HAP-1 (cell line): ENCODE measurements around the gene EPYC.

ENCODE experiments used
- DNase-seq, 2 experiments: peaks; one replicate each; pipeline ENCODE4 v3.0.0-alpha.2; 2016 to 2020; ENCODE audit warnings: low spot score in 2 of 2
- H3K27me3 ChIP-seq: fragments of 250-450 bp; sonication (Bioruptor Pico); 2 replicates; pipeline ENCODE4 v1.5.1; 2020; ENCODE audit warnings: low read depth, mild to moderate bottlenecking, moderate library complexity
- H3K36me3 ChIP-seq: fragments of 250-450 bp; sonication (Bioruptor Pico); replicated peaks from 2 replicates; pipeline ENCODE4 v1.5.1; 2020; ENCODE audit warnings: mild to moderate bottlenecking
- H3K4me1 ChIP-seq: fragments of 250-450 bp; sonication (Bioruptor Pico); 2 replicates; pipeline ENCODE4 v1.5.1; 2020; ENCODE audit warnings: mild to moderate bottlenecking
- H3K4me3 ChIP-seq: fragments of 250-450 bp; sonication (Bioruptor Pico); 2 replicates; pipeline ENCODE4 v1.5.1; 2020; ENCODE audit warnings: mild to moderate bottlenecking, moderate library complexity
- H3K9me3 ChIP-seq: fragments of 250-450 bp; sonication (Bioruptor Pico); 2 replicates; pipeline ENCODE4 v1.5.1; 2020; ENCODE audit warnings: mild to moderate bottlenecking, moderate library complexity
- in situ Hi-C: fragments of 300-500 bp; cut with MboI; formaldehyde crosslinking; loops from 3 replicates; pipeline ENCODE4 v1.14.3; 2020; ENCODE audit warnings: low sequenced_read_pairs, inconsistent platforms, mixed read lengths

The EPYC gene

GRCh38 chr12:90982170-90982569 lies 22.6 kb downstream of the EPYC start:
- no peak for DNase-seq
- no peaks in the 10 kb centered on the region for H3K27me3 ChIP-seq
- in situ Hi-C loops: no loop called here
- no peaks in the 10 kb centered on the region for H3K9me3 ChIP-seq
- no peaks in the 10 kb centered on the region for H3K4me1 ChIP-seq
- H3K4me3 ChIP-seq: no peak overlapping the region
- no peaks in the 10 kb centered on the region for H3K36me3 ChIP-seq

DNA sequence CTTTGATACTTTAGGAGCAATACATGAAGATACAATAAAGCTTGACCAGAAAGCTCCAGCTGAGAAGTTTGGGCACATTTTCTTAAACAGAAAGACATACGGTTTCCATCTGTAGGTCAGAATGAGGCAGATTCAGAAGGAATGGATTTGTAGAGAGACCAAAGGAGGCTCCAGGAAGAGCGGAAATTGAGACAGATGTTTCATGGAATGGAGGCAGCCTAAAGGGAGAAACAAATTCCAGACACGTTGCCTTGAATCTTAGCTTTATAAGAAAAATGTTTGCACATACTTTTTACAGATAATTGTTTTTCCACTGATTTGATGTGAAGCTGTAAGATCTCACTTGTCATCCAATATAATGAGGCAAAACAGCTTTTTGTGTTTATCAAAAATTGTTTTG lies 24.8 kb downstream of the EPYC start:
- H3K4me3 ChIP-seq: no peak overlapping the region
- no peak for DNase-seq
- in situ Hi-C loops: no loop called here
- no peaks in the 10 kb centered on the region for H3K9me3 ChIP-seq
- H3K27me3 ChIP-seq: no peaks in the 10 kb centered on the region
- H3K4me1 ChIP-seq: no peaks in the 10 kb centered on the region
- H3K36me3 ChIP-seq: no peaks in the 10 kb centered on the region

- in situ Hi-C loops: no loop called here
- no peak for DNase-seq
- H3K27me3 ChIP-seq: no peaks in the 10 kb centered on the region
- H3K9me3 ChIP-seq: no peaks in the 10 kb centered on the region
- no peaks in the 10 kb centered on the region for H3K36me3 ChIP-seq
- H3K4me1 ChIP-seq: no peaks in the 10 kb centered on the region
- H3K4me3 ChIP-seq: no peak overlapping the region
These were observed 25.8 kb downstream of the EPYC start for GRCh38 chr12:90979019-90979418.

DNA sequence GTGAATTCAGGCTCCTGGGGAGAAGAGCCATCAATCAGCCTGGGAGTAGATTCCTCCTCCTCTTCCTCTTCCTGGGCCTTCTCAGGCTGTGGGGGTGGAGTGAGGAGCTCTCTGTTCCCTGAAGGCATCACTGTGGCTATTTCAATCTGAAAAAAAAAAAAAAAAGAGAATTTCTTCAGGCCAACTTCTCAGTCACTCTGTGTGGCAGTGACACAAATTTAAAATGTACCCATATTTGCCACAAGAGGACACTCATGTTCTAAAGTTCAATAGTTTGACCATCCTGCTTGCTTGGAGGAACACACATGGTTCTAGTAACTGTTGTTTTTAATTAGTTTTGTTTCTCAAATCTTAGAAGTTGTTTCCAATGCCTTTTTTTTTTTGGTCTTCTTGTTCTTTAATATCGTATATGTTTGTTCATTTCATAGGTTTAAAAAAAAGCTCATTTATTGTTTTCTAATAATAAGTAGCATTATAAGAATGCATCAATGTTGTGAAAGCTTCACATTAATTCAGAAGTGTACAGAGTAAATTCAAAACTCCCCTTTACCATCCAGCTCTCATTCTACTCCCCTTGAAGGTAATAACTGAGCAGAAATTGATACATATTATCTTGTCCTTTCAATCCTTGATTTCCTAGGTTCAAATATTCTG lies 26.5 kb downstream of the EPYC start:
- Histone ChIP-seq H3K4me3 (no peak overlapping the region), H3K36me3 (no peaks in the 10 kb centered on the region), H3K27me3 (no peaks in the 10 kb centered on the region), H3K9me3 (no peaks in the 10 kb centered on the region), H3K4me1 (no peaks in the 10 kb centered on the region)
- in situ Hi-C loops: no loop called here
- peak in 1 of 2 experiments; percentile 27 for DNase-seq

DNA sequence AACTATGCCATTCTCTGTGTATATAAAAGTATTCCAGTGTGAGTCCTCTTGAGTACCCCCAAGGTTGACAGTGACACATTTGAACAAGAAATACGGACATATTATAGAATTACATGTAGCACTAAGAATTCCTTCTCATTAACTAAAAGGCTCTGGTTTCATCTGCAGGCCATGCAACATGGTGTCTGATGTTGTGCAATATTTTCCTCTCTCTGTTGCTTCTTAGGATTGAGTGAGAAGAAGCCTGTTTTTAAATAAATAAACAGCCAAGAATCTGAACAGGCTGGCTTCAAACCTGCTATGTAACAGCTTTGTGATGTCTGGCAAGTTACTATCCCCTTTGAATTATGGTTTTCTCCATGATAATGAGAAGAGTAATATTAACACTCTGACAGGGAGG lies 27.5 kb downstream of the EPYC start:
- in situ Hi-C loops: no loop called here
- H3K4me1 ChIP-seq: no peaks in the 10 kb centered on the region
- no peaks in the 10 kb centered on the region for H3K9me3 ChIP-seq
- H3K27me3 ChIP-seq: no peaks in the 10 kb centered on the region
- DNase-seq: no peak
- no peak overlapping the region for H3K4me3 ChIP-seq
- no peaks in the 10 kb centered on the region for H3K36me3 ChIP-seq

DNA sequence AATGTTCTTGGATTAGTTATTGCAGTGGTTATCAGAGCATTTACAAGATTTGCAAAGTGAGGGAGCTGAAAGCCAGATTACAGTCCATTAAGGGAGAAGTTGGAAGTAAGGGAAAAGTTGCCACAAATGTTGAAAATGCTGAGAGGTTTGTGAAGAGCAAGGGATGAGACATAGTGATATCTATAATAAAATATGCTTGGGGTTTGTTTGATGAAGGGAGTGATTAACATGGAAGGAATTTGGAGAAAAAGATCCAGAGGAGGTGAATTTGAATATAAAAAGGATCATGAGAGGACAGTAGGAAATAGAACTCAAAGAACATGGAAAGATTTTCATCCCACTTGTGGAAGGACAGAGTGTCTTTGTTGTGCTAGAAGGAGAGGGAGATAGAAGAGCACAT lies 30.5 kb downstream of the EPYC start:
- Histone ChIP-seq H3K36me3 (no peaks in the 10 kb centered on the region), H3K9me3 (no peaks in the 10 kb centered on the region), H3K27me3 (no peaks in the 10 kb centered on the region), H3K4me3 (no peak overlapping the region), H3K4me1 (no peaks in the 10 kb centered on the region)
- no peak for DNase-seq
- in situ Hi-C loops: no loop called here

DNA sequence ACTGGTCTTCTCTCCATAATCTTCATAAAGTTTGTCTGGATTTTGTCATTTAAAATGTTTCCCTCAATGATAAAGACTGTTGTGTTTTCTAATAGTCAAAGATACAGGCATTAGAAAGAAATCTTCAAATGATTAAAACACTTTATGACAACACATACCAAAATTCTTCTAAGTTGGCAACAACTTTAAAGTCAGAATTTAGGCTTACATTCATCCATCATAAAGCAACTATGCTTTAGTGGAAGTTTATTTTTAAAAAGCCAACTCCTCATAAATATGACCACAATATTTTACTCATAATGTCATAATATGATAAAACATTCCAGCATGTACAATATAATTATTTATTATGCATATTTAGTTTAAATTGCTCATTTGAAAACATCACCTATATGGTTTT lies 32.5 kb downstream of the EPYC start:
- H3K27me3 ChIP-seq: no peaks in the 10 kb centered on the region
- in situ Hi-C loops: no loop called here
- no peaks in the 10 kb centered on the region for H3K36me3 ChIP-seq
- H3K9me3 ChIP-seq: no peaks in the 10 kb centered on the region
- no peak for DNase-seq
- no peak overlapping the region for H3K4me3 ChIP-seq
- H3K4me1 ChIP-seq: no peaks in the 10 kb centered on the region

DNA sequence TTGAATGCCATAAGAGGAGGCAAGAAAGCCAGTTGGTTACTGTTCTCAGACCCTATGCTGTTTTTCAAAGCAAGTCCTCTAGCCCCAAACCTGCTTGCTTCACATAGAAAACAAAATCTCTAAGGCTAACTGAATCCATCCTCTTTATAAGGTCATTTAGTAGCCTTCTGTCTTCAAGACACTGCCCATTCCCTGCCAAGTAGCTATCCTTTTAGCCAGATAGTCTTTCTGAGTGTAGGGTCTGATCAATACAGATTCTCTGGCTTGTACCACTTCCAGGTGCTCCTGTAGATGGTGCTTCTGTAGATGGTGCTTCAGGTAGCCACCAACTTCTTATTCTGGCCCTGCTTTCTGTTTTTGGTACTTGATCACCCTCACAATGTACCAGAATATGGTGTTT lies 33.9 kb downstream of the EPYC start:
- in situ Hi-C loops: no loop called here
- no peaks in the 10 kb centered on the region for H3K4me1 ChIP-seq
- DNase-seq: no peak
- H3K36me3 ChIP-seq: no peaks in the 10 kb centered on the region
- no peaks in the 10 kb centered on the region for H3K9me3 ChIP-seq
- no peaks in the 10 kb centered on the region for H3K27me3 ChIP-seq
- H3K4me3 ChIP-seq: no peak overlapping the region

DNA sequence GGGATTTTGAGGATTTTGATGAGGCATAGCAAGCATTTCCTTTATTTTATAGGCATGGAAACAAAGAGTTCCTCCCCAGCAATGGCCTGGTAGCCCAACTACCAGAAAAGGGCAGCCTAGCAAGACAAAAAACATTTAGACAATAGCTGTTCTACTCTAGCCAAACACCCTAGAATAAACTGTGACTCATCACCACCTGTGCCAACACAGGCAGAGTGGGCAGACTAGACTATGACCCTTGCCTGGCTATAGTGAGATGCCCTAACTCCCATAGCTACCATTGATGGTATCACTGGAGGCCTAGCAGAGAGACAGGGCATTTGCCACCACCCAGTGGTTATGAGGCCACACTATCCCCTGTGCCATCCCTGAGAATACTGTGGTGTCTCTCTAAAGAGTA lies 34.3 kb downstream of the EPYC start:
- DNase-seq: no peak
- Histone ChIP-seq H3K4me1 (no peaks in the 10 kb centered on the region), H3K36me3 (no peaks in the 10 kb centered on the region), H3K4me3 (no peak overlapping the region), H3K9me3 (no peaks in the 10 kb centered on the region), H3K27me3 (no peaks in the 10 kb centered on the region)
- in situ Hi-C loops: no loop called here

DNA sequence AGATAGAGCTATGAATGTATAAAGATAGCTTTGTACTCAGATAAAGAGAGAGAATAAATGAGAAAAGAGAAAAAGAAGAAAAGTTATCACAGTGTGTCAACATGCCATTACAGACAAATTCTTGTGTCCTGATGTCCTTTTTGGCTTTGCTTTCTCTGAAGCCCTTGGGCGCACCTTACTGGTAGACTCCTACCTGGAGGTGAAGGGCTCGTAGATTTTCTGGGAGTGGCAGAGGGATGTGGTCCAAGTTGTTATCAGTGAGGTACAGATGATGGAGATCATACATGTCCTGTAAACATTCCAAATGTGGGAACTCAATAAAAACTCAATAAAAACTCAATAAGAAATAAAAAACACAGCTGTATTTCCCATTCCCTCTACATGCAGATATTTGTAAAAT lies 34.9 kb downstream of the EPYC start:
- no peaks in the 10 kb centered on the region for H3K4me1 ChIP-seq
- DNase-seq: no peak
- no peaks in the 10 kb centered on the region for H3K27me3 ChIP-seq
- H3K9me3 ChIP-seq: no peaks in the 10 kb centered on the region
- in situ Hi-C loops: no loop called here
- no peak overlapping the region for H3K4me3 ChIP-seq
- H3K36me3 ChIP-seq: no peaks in the 10 kb centered on the region

DNA sequence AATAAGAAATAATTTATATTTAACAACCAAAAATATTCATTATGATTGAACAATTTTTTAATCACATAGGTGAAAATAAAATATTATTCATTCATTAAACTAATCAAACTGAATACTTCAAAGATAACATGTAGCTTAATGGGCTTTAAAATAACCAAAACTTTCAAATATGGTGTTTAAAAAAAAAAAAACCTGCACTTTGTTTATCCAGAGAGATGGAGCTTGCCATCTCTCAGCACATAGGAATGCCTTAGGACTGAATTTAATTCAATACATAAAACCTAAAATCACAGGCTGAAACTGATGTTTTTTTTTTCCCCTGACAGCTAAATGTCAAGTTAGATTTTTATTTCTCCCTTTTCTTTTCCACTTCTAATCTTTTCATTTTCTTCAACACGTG lies 35.4 kb downstream of the EPYC start:
- in situ Hi-C loops: no loop called here
- no peaks in the 10 kb centered on the region for H3K36me3 ChIP-seq
- no peaks in the 10 kb centered on the region for H3K4me1 ChIP-seq
- DNase-seq: no peak
- no peak overlapping the region for H3K4me3 ChIP-seq
- H3K9me3 ChIP-seq: no peaks in the 10 kb centered on the region
- H3K27me3 ChIP-seq: no peaks in the 10 kb centered on the region

GRCh38 chr12:90965204-90965603 lies 39.6 kb downstream of the EPYC start:
- Histone ChIP-seq H3K9me3 (no peaks in the 10 kb centered on the region), H3K4me1 (no peaks in the 10 kb centered on the region), H3K36me3 (no peaks in the 10 kb centered on the region), H3K27me3 (no peaks in the 10 kb centered on the region), H3K4me3 (no peak overlapping the region)
- no peak for DNase-seq
- in situ Hi-C loops: no loop called here

DNA sequence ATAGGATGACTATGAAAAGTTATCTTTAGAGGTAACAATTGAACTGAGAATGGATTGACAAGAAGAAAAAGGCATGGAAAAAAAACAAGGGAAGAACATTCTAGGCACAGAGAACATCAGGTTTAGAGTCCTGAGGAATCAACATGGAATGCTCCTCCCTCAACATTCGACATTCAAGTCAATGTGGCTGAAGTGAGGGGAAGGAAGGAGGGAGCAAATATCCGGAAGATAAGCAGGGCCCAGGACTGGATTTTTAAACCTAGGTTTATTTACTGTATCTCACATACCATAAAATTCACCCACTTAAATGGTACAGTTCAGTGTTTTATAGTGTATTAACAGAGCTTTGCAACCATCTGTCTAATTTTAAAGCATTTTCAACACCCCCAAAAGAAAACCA lies 40.2 kb downstream of the EPYC start:
- Histone ChIP-seq H3K4me3 (no peak overlapping the region), H3K4me1 (no peaks in the 10 kb centered on the region), H3K9me3 (no peaks in the 10 kb centered on the region), H3K36me3 (no peaks in the 10 kb centered on the region), H3K27me3 (no peaks in the 10 kb centered on the region)
- DNase-seq: no peak
- in situ Hi-C loops: no loop called here

- Histone ChIP-seq H3K4me1 (no peaks in the 10 kb centered on the region), H3K9me3 (no peaks in the 10 kb centered on the region), H3K4me3 (no peak overlapping the region), H3K36me3 (no peaks in the 10 kb centered on the region), H3K27me3 (no peaks in the 10 kb centered on the region)
- in situ Hi-C loops: no loop called here
- no peak for DNase-seq
These were observed 40.8 kb downstream of the EPYC start for GRCh38 chr12:90963946-90964345.

- Histone ChIP-seq H3K4me1 (no peaks in the 10 kb centered on the region), H3K4me3 (no peak overlapping the region), H3K36me3 (no peaks in the 10 kb centered on the region), H3K27me3 (no peaks in the 10 kb centered on the region), H3K9me3 (no peaks in the 10 kb centered on the region)
- in situ Hi-C loops: no loop called here
- no peak for DNase-seq
These were observed 43.6 kb downstream of the EPYC start for GRCh38 chr12:90961154-90961553.
